ENCODE measurements around the gene PMPCA.

DNA sequence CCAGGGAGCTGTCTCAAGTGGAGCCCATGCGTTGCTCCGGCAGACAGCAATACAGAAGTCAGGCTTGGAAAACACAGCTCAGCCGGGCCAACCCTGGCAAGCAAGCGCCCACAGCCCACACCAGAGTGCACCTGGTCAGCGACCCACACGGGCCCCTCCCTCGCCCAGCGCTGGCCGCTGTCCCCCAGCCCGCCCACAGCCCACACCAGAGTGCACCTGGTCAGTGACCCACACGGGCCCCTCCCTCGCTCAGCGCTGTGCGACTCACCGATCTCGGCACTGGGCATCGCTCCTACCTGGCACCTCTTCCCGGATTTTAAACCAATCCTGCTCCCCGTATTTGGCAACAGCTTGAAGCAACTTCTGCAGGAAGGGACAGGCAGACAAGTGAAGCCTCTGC lies 23.2 kb upstream of the PMPCA start:
- TF ChIP-seq, protein P1, sequence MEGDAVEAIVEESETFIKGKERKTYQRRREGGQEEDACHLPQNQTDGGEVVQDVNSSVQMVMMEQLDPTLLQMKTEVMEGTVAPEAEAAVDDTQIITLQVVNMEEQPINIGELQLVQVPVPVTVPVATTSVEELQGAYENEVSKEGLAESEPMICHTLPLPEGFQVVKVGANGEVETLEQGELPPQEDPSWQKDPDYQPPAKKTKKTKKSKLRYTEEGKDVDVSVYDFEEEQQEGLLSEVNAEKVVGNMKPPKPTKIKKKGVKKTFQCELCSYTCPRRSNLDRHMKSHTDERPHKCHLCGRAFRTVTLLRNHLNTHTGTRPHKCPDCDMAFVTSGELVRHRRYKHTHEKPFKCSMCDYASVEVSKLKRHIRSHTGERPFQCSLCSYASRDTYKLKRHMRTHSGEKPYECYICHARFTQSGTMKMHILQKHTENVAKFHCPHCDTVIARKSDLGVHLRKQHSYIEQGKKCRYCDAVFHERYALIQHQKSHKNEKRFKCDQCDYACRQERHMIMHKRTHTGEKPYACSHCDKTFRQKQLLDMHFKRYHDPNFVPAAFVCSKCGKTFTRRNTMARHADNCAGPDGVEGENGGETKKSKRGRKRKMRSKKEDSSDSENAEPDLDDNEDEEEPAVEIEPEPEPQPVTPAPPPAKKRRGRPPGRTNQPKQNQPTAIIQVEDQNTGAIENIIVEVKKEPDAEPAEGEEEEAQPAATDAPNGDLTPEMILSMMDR (optimal IDR thresholded peaks at IDR 0.05 in 1 of 3, IDR thresholded peaks at IDR 0.05 in 1 of 3, conservative IDR thresholded peaks at IDR 0.05 in 1 of 3; ENCODE audit: extremely low read depth in 1 of 3, insufficient read depth in 2 of 3, low read length in 3 of 3), result no peak
- no peak for TF ChIP-seq EZH2 (IDR thresholded peaks at IDR 0.05; ENCODE audit: low read length)

Measured in keratinocyte (primary cell).